Stomach (tissue), 4 donors: ENCODE results near the gene FYCO1.

Experiments
- CTCF ChIP-seq, 7 experiments: fragments of 450-650 bp in 4 of 7; fragments of 200-600 bp in 3 of 7; sonication (generic) in 3 of 7; IDR thresholded peaks; one replicate each; pipeline ENCODE4 v1.5.1; 2016 to 2019; ENCODE audit warnings: antibody characterized with exemption in 7 of 7, control low read depth in 2 of 7, mild to moderate bottlenecking in 1 of 7
- POLR2A ChIP-seq, 4 donors: fragments of 450-650 bp; IDR thresholded peaks; one replicate each; pipeline ENCODE4 v1.6.1; 2016; ENCODE audit warnings: antibody characterized with exemption in 4 of 4, control low read depth in 2 of 4, mild to moderate bottlenecking in 1 of 4, moderate library complexity in 1 of 4

GRCh38 chr3:45942051-45942825, 53.4 kb downstream of the FYCO1 start:
- TF ChIP-seq CTCF (IDR thresholded peaks at IDR 0.05) (no peak), POLR2A (IDR thresholded peaks at IDR 0.05) (no peak)
